Measurements from ENCODE around the gene MTA3. TPM values are rescaled to one million over a fixed set of nuclear protein-coding genes. Genes with fewer than 3 reads are reported as not detected.
"Not testable (repeated sequence)": the region's sequence is repeated elsewhere in the genome, so short reads cannot be mapped to it uniquely, and the experiment has no call there.

Gene MTA3
- total and polyA plus RNA-seq, 2 donors (not counting 1 experiment from before 2014, with no cell fraction given), result 13.4 to 33.2 TPM

DNA sequence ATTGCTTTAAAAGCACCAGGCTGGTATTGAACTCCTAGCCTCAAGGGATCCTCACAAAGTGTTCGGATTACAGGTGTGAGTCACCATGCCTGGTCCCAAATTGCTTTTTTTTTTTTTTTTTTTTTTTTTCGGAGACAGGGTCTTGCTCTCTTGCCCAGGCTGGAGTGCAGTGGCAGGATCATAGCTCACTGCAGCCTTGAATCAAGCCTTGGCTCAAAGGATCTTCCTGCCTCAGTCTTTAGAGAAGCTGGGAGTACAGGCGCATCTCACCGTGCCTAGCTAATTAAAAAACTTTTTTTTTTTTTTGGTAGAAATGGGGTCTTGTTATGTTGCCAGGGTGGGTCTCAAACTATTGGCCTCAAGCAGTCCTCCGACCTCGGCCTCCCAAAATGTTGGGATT, 12.8 kb downstream of the MTA3 start:
- intact Hi-C loops (cut with micrococcal nuclease), result no loop called here
- Histone ChIP-seq H3K9me3 (ENCODE audit: control extremely low read depth in 1 of 3, control insufficient read depth in 2 of 3, insufficient read depth in 1 of 3, low read length in 2 of 3) (no peaks in the 10 kb centered on the region), H3K9ac (ENCODE audit: low read length) (no peak overlapping the region), H3K36me3 (replicated peaks in 1 of 2; ENCODE audit: control extremely low read depth in 1 of 2, control insufficient read depth in 1 of 2, extremely low read depth in 1 of 2, insufficient read depth in 2 of 2, low read length in 1 of 2) (peaks cover 0 to 3% of the 10 kb centered on the region in 2 experiments), H3K79me2 (ENCODE audit: control insufficient read depth, insufficient read depth, low read length) (no peaks in the 10 kb centered on the region), H2AFZ (ENCODE audit: insufficient read depth, low read depth, low read length, poor library complexity, severe bottlenecking) (no peak overlapping the region), H3K4me2 (replicated peaks; ENCODE audit: low read depth, low read length, poor library complexity, severe bottlenecking) (no peak overlapping the region), H3K4me3 (ENCODE audit: control extremely low read depth in 1 of 5, extremely low read depth in 1 of 5, insufficient read depth in 1 of 5, low read depth in 2 of 5, low read length in 4 of 5) (no peak overlapping the region), H4K20me1 (ENCODE audit: control insufficient read depth, insufficient read depth, low read length, poor library complexity, severe bottlenecking) (no peaks in the 10 kb centered on the region), H3K4me1 (ENCODE audit: control insufficient read depth in 2 of 2, insufficient read depth in 2 of 2, low read length in 2 of 2) (no peaks in the 10 kb centered on the region), H3K27ac (ENCODE audit: low read length in 2 of 2) (no peak overlapping the region), H3K27me3 (replicated peaks in 1 of 4; ENCODE audit: control extremely low read depth in 1 of 4, control insufficient read depth in 3 of 4, insufficient read depth in 4 of 4, low read length in 3 of 4) (no peaks in the 10 kb centered on the region)
- DNase-seq (no peak), ATAC-seq (ENCODE audit: low read depth) (no peak)
- no peak overlapping the region for H3K4me3 Mint-ChIP-seq
- TF ChIP-seq EZH2 (IDR thresholded peaks at IDR 0.05; ENCODE audit: borderline replicate concordance, insufficient read depth, low read depth, low read length, poor library complexity, severe bottlenecking), result no peak
- TF ChIP-seq, protein P1, sequence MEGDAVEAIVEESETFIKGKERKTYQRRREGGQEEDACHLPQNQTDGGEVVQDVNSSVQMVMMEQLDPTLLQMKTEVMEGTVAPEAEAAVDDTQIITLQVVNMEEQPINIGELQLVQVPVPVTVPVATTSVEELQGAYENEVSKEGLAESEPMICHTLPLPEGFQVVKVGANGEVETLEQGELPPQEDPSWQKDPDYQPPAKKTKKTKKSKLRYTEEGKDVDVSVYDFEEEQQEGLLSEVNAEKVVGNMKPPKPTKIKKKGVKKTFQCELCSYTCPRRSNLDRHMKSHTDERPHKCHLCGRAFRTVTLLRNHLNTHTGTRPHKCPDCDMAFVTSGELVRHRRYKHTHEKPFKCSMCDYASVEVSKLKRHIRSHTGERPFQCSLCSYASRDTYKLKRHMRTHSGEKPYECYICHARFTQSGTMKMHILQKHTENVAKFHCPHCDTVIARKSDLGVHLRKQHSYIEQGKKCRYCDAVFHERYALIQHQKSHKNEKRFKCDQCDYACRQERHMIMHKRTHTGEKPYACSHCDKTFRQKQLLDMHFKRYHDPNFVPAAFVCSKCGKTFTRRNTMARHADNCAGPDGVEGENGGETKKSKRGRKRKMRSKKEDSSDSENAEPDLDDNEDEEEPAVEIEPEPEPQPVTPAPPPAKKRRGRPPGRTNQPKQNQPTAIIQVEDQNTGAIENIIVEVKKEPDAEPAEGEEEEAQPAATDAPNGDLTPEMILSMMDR (IDR thresholded peaks at IDR 0.05), result no peak
- WGBS (ENCODE audit: insufficient coverage), result no CpG with 5 or more reads among the region's 6 CpGs
- ChIA-PET POLR2A (interaction anchor here (0.6 kb wide), 1 partner anchor 1117 kb away, joined by 6 read pairs; no protein-coding TSS in a partner anchor), CTCF (interaction anchor here (0.6 kb wide), 1 partner anchor 134 kb away, joined by 3 read pairs; no protein-coding TSS in a partner anchor)
- H3K9me3 Mint-ChIP-seq (ENCODE audit: insufficient read depth), result no peaks in the 10 kb centered on the region
- no peaks in the 10 kb centered on the region for H3K4me1 Mint-ChIP-seq
- H3K27me3 Mint-ChIP-seq, result no peaks in the 10 kb centered on the region
- no peak overlapping the region for H3K27ac Mint-ChIP-seq

GRCh38 chr2:42584628-42585027, 16.2 kb downstream of the MTA3 start:
- H3K9me3 ChIP-seq (ENCODE audit: control extremely low read depth in 1 of 3, control insufficient read depth in 2 of 3, insufficient read depth in 1 of 3, low read length in 2 of 3); DNase-seq; H3K4me3 Mint-ChIP-seq; H3K79me2 ChIP-seq (ENCODE audit: control insufficient read depth, insufficient read depth, low read length); CTCF ChIA-PET; ATAC-seq (ENCODE audit: low read depth); H3K27me3 Mint-ChIP-seq; POLR2A ChIA-PET; intact Hi-C loops (cut with micrococcal nuclease); H3K4me3 ChIP-seq (ENCODE audit: control extremely low read depth in 1 of 5, extremely low read depth in 1 of 5, insufficient read depth in 1 of 5, low read depth in 2 of 5, low read length in 4 of 5); H2AFZ ChIP-seq (ENCODE audit: insufficient read depth, low read depth, low read length, poor library complexity, severe bottlenecking); H3K4me2 ChIP-seq (replicated peaks; ENCODE audit: low read depth, low read length, poor library complexity, severe bottlenecking); H3K9me3 Mint-ChIP-seq (ENCODE audit: insufficient read depth); H3K27ac ChIP-seq (ENCODE audit: low read length in 2 of 2); H3K27me3 ChIP-seq (replicated peaks in 1 of 4; ENCODE audit: control extremely low read depth in 1 of 4, control insufficient read depth in 3 of 4, insufficient read depth in 4 of 4, low read length in 3 of 4); H4K20me1 ChIP-seq (ENCODE audit: control insufficient read depth, insufficient read depth, low read length, poor library complexity, severe bottlenecking); H3K36me3 ChIP-seq (replicated peaks in 1 of 2; ENCODE audit: control extremely low read depth in 1 of 2, control insufficient read depth in 1 of 2, extremely low read depth in 1 of 2, insufficient read depth in 2 of 2, low read length in 1 of 2); H3K4me1 Mint-ChIP-seq; H3K27ac Mint-ChIP-seq; H3K9ac ChIP-seq (ENCODE audit: low read length); H3K4me1 ChIP-seq (ENCODE audit: control insufficient read depth in 2 of 2, insufficient read depth in 2 of 2, low read length in 2 of 2): not testable (repeated sequence)
- 100% methylated on average over 1 of the region's 3 CpGs for WGBS (ENCODE audit: insufficient coverage)

Data from B cell (primary cell).